Right lobe of liver (tissue), 4 donors: Measurements from ENCODE around the gene NDE1.

ENCODE experiments used
- POLR2A ChIP-seq: fragments of 450-650 bp; IDR thresholded peaks from one replicate; pipeline ENCODE4 v1.6.1; 2017; ENCODE audit warnings: antibody characterized with exemption, mild to moderate bottlenecking
- TF ChIP-seq, protein P1 (sequence below), 4 donors: fragments of 200-600 bp in 3 of 4; fragments of 450-650 bp in 1 of 4; IDR thresholded peaks; one replicate each; pipeline versions ENCODE4 v1.5.1 to v1.8.0; 2016 to 2022; ENCODE audit warnings: antibody characterized with exemption in 4 of 4, mild to moderate bottlenecking in 2 of 4
- donor health status: DM: no; HTN: no; CAD: no.
- donor health status: DM: no; HTN: no; CAD: no.
- donor health status: DM: no; HTN: yes; CAD: no.

DNA sequence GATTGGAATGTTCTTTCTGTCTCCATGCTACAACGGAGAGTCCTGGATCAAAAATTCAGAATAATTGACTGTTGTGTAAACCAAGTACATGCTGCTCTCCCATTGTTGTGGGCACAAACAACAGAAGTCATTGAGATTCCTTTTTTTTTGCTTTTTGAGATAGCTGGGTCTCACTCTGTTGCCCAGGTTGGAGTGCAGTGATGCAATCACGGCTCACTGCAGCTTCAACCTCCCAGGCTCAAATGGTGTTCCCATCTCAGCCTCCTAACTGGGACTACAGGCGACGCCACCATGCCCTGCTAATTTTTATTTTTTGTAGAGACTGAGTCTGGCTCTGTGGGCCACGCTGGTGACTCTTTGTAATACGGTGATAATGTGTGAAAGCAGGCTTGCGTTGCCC lies 24.5 kb downstream of the NDE1 start:
- TF ChIP-seq, protein P1, sequence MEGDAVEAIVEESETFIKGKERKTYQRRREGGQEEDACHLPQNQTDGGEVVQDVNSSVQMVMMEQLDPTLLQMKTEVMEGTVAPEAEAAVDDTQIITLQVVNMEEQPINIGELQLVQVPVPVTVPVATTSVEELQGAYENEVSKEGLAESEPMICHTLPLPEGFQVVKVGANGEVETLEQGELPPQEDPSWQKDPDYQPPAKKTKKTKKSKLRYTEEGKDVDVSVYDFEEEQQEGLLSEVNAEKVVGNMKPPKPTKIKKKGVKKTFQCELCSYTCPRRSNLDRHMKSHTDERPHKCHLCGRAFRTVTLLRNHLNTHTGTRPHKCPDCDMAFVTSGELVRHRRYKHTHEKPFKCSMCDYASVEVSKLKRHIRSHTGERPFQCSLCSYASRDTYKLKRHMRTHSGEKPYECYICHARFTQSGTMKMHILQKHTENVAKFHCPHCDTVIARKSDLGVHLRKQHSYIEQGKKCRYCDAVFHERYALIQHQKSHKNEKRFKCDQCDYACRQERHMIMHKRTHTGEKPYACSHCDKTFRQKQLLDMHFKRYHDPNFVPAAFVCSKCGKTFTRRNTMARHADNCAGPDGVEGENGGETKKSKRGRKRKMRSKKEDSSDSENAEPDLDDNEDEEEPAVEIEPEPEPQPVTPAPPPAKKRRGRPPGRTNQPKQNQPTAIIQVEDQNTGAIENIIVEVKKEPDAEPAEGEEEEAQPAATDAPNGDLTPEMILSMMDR (IDR thresholded peaks at IDR 0.05): no peak
- TF ChIP-seq POLR2A: no peak
